IMR-90 (cell line): ENCODE measurements around the gene RBFOX2. TPM values are rescaled to one million over a fixed set of nuclear protein-coding genes. Genes with fewer than 3 reads are reported as not detected.

Experiments used
- ATAC-seq: fragments of 200-7000 bp; cut with Tn5 transposase; 2 replicates; pipeline ENCODE4 v1.9.1; 2020; ENCODE audit warnings: low read depth, mild to moderate bottlenecking, moderate library complexity
- BruUV-seq: library from RNA; stranded (reverse); fragments of 400-500 nt; replicated peaks from 2 replicates; lab custom pipeline; 2021; lab: Mats Ljungman, UMichigan
- CTCF ChIA-PET: fragments of 300-600 bp; formaldehyde crosslinking; extraction: SDS; loops from one replicate; lab custom pipeline; 2021; ENCODE audit warnings: antibody characterized with exemption; lab: Yijun Ruan, JAX
- POLR2A ChIA-PET: fragments of 300-600 bp; sonication (Branson Sonifier 250); formaldehyde crosslinking; loops from one replicate; lab custom pipeline; 2022; ENCODE audit warnings: antibody characterized with exemption; ENCODE audit not compliant: unreplicated experiment; lab: Charles Lee
- DNase-seq: peaks from one replicate; pipeline ENCODE4 v3.0.0; 2013
- H2AFZ ChIP-seq: replicated peaks from 2 replicates; pipeline ENCODE3; 2013; ENCODE audit warnings: low read length, mild to moderate bottlenecking; ENCODE audit not compliant: poor library complexity
- H2AK5ac ChIP-seq: 2 replicates; pipeline ENCODE4 v1.6.1; 2013; ENCODE audit warnings: low read depth, low read length, inconsistent platforms
- H2AK9ac ChIP-seq: replicated peaks from 2 replicates; pipeline ENCODE3; 2013; ENCODE audit warnings: mild to moderate bottlenecking, low read depth, low read length, moderate library complexity; ENCODE audit not compliant: poor library complexity
- H2BK120ac ChIP-seq: 2 replicates; pipeline ENCODE4 v1.6.1; 2013; ENCODE audit warnings: low read depth, low read length, inconsistent platforms
- H2BK15ac ChIP-seq: 3 replicates; pipeline ENCODE4 v1.6.1; 2013; ENCODE audit warnings: low read depth, low read length, inconsistent platforms
- H2BK20ac ChIP-seq: 2 replicates; pipeline ENCODE4 v1.6.1; 2013; ENCODE audit warnings: low read depth, mild to moderate bottlenecking, inconsistent platforms, low read length, moderate library complexity
- H2BK5ac ChIP-seq: 2 replicates; pipeline ENCODE4 v1.6.1; 2013; ENCODE audit warnings: mild to moderate bottlenecking, low read depth, low read length, inconsistent platforms; ENCODE audit not compliant: poor library complexity, severe bottlenecking
- H3K14ac ChIP-seq: replicated peaks from 2 replicates; pipeline ENCODE4 v1.6.1; 2013; ENCODE audit warnings: low read depth, low read length, inconsistent platforms
- H3K18ac ChIP-seq: 2 replicates; pipeline ENCODE4 v1.6.1; 2013; ENCODE audit warnings: low read depth, low read length, control low read depth
- H3K23ac ChIP-seq: 2 replicates; pipeline ENCODE4 v1.6.1; 2013; ENCODE audit warnings: low read depth, low read length, inconsistent platforms
- H3K27ac ChIP-seq: 2 replicates; pipeline ENCODE4 v1.5.1; 2013; ENCODE audit warnings: mild to moderate bottlenecking, control low read depth, low read length; ENCODE audit not compliant: insufficient read depth
- H3K27me3 ChIP-seq: 2 replicates; pipeline ENCODE4 v1.6.1; 2013; ENCODE audit warnings: low read length; ENCODE audit not compliant: control insufficient read depth, insufficient read depth
- H3K36me3 ChIP-seq: 2 replicates; pipeline ENCODE4 v1.6.1; 2013; ENCODE audit warnings: low read length, mixed read lengths; ENCODE audit not compliant: control insufficient read depth, insufficient read depth
- H3K4ac ChIP-seq: 2 replicates; pipeline ENCODE4 v1.6.1; 2013; ENCODE audit warnings: low read depth, low read length, inconsistent platforms
- H3K4me1 ChIP-seq: 2 replicates; pipeline ENCODE4 v1.6.1; 2013; ENCODE audit warnings: low read length, mixed read lengths; ENCODE audit not compliant: control insufficient read depth, insufficient read depth
- H3K4me2 ChIP-seq: 2 replicates; pipeline ENCODE4 v1.6.1; 2013; ENCODE audit warnings: low read depth, mild to moderate bottlenecking, control low read depth, low read length, moderate library complexity
- H3K4me3 ChIP-seq: 2 replicates; pipeline ENCODE4 v1.5.1; 2013; ENCODE audit warnings: low read depth, mild to moderate bottlenecking, control low read depth, low read length, moderate library complexity; ENCODE audit not compliant: insufficient read depth
- H3K56ac ChIP-seq: 2 replicates; pipeline ENCODE4 v1.6.1; 2013; ENCODE audit warnings: low read length, inconsistent platforms; ENCODE audit not compliant: insufficient read depth; ENCODE audit errors: extremely low read depth
- H3K79me1 ChIP-seq, 2 experiments: 2 replicates each; pipeline ENCODE4 v1.6.1; 2013; ENCODE audit warnings: low read length in 2 of 2, inconsistent platforms in 1 of 2, low read depth in 1 of 2
- H3K9ac ChIP-seq: 2 replicates; pipeline ENCODE4 v1.6.1; 2013; ENCODE audit warnings: low read depth, low read length, control low read depth
- H3K9me1 ChIP-seq: 2 replicates; pipeline ENCODE4 v1.6.1; 2013; ENCODE audit warnings: low read length, inconsistent platforms; ENCODE audit not compliant: insufficient read depth
- H3K9me3 ChIP-seq: 2 replicates; pipeline ENCODE4 v1.6.1; 2013; ENCODE audit warnings: low read length; ENCODE audit not compliant: control insufficient read depth, insufficient read depth
- H4K20me1 ChIP-seq: 2 replicates; pipeline ENCODE4 v1.6.1; 2013; ENCODE audit warnings: low read length, inconsistent platforms; ENCODE audit not compliant: insufficient read depth
- H4K5ac ChIP-seq: 2 replicates; pipeline ENCODE4 v1.6.1; 2013; ENCODE audit warnings: mild to moderate bottlenecking, low read depth, low read length, control low read depth
- H4K8ac ChIP-seq, 2 experiments: 2 replicates each; pipeline ENCODE4 v1.6.1; 2013; ENCODE audit warnings: low read depth in 2 of 2, low read length in 2 of 2, control low read depth in 1 of 2, inconsistent platforms in 1 of 2
- H4K91ac ChIP-seq: 2 replicates; pipeline ENCODE4 v1.6.1; 2013; ENCODE audit warnings: low read depth, low read length, inconsistent platforms; ENCODE audit not compliant: insufficient read depth
- BHLHE40 ChIP-seq: fragments of 150-350 bp; IDR thresholded peaks from 2 replicates; pipeline ENCODE4 v1.6.1; 2016; ENCODE audit warnings: mild to moderate bottlenecking, low read depth, low read length
- FOS ChIP-seq: fragments of 150-350 bp; IDR thresholded peaks from 2 replicates; pipeline ENCODE4 v1.6.1; 2016; ENCODE audit warnings: low read depth, low read length
- MAFK ChIP-seq: IDR thresholded peaks from 2 replicates; pipeline ENCODE4 v1.6.1; 2012; ENCODE audit warnings: low read depth, low read length, improper control_type of control experiment
- MXI1 ChIP-seq: IDR thresholded peaks from 2 replicates; pipeline ENCODE4 v1.6.1; 2012; ENCODE audit warnings: low read depth, mild to moderate bottlenecking, low read length, moderate library complexity, borderline replicate concordance
- NFE2L2 ChIP-seq: fragments of 150-350 bp; IDR thresholded peaks from 2 replicates; pipeline ENCODE4 v1.6.1; 2016; ENCODE audit warnings: low read depth, mild to moderate bottlenecking, low read length
- POLR2A ChIP-seq: IDR thresholded peaks from 2 replicates; pipeline ENCODE4 v1.6.1; 2012; ENCODE audit warnings: mild to moderate bottlenecking, low read depth, low read length
- RAD21 ChIP-seq: IDR thresholded peaks from 2 replicates; pipeline ENCODE4 v1.6.1; 2012; ENCODE audit warnings: low read length, improper control_type of control experiment
- RCOR1 ChIP-seq: IDR thresholded peaks from 2 replicates; pipeline ENCODE4 v1.6.1; 2012; ENCODE audit warnings: mild to moderate bottlenecking, low read length, improper control_type of control experiment; ENCODE audit not compliant: insufficient replicate concordance
- SMC3 ChIP-seq: fragments of 150-350 bp; IDR thresholded peaks from 2 replicates; pipeline ENCODE4 v1.6.1; 2016; ENCODE audit warnings: low read depth, mild to moderate bottlenecking, antibody characterized with exemption, low read length, moderate library complexity
- USF2 ChIP-seq: fragments of 150-350 bp; IDR thresholded peaks from 2 replicates; pipeline ENCODE4 v1.6.1; 2017; ENCODE audit warnings: mild to moderate bottlenecking, antibody characterized with exemption, low read length, low read depth
- WGBS, 2 experiments: methylation state at CpG; one replicate each; pipeline versions ENCODE4 v1.1.5 to v1.1.7; 2013; ENCODE audit warnings: missing lambda C conversion rate in 2 of 2; ENCODE audit not compliant: insufficient read length in 1 of 2; ENCODE audit errors: extremely low coverage in 2 of 2; 5-methylcytosine and 5-hydroxymethylcytosine counted together
- dilution Hi-C: fragments of 300-500 bp; cut with HindIII; formaldehyde crosslinking; loops from one replicate; pipeline ENCODE4 v1.14.3; 2018; ENCODE audit warnings: low sequenced_read_pairs; ENCODE audit not compliant: unreplicated experiment
- in situ Hi-C: fragments of 300-500 bp; cut with MboI; formaldehyde crosslinking; loops from 3 replicates; pipeline ENCODE4 v1.14.3; 2019; ENCODE audit warnings: low sequenced_read_pairs, inconsistent platforms, mixed read lengths
- intact Hi-C: fragments of 100-400 bp; cut with micrococcal nuclease; formaldehyde crosslinking; loops from 2 replicates; pipeline ENCODE4 v1.10.0; 2022
- polyA plus RNA-seq, 3 experiments: library from polyadenylated mRNA; depleted of rRNA; stranded (reverse); fragments of >200 nt; gene quantifications; 2 replicates each; pipeline ENCODE4 v1.2.3, GENCODE V29; 2012; ENCODE audit warnings: low replicate concordance in 1 of 3
- total RNA-seq: library from RNA; depleted of rRNA; stranded (reverse); fragments of >200 nt; gene quantifications from 2 replicates; pipeline ENCODE4 v1.2.3, GENCODE V29; 2012
- TF ChIP-seq, protein P1 (sequence below): fragments of 150-350 bp; IDR thresholded peaks from 2 replicates; pipeline ENCODE4 v1.6.1; 2016; ENCODE audit warnings: low read depth, mild to moderate bottlenecking, low read length, moderate library complexity, borderline replicate concordance

Gene RBFOX2
- total and polyA plus RNA-seq, 2 of the 4 experiments (the other 2 are of a cell fraction), result 146 to 178 TPM

- peaks cover 41% of the 10 kb centered on the region for H4K20me1 ChIP-seq
- H3K4me2 ChIP-seq, result no peak overlapping the region
- no peak overlapping the region for H2BK5ac ChIP-seq
- DNase-seq, result no peak
- WGBS, 2 experiments, result no CpG with 5 or more reads among the region's 3 CpGs
- H3K9me1 ChIP-seq, result peaks cover 15% of the 10 kb centered on the region
- H3K56ac ChIP-seq, result no peak overlapping the region
- H2BK20ac ChIP-seq, result no peak overlapping the region
- CTCF ChIA-PET, result interaction anchor here (0.8 to 1.4 kb wide), 2 partner anchors 13 to 291 kb away, joined by 3 to 4 read pairs; no protein-coding TSS in a partner anchor
- no peaks in the 10 kb centered on the region for H3K27me3 ChIP-seq
- no peak overlapping the region for H2AK5ac ChIP-seq
- H4K8ac ChIP-seq, result no peak overlapping the region
- BruUV-seq, result no TSS peak
- H3K4me3 ChIP-seq, result no peak overlapping the region
- dilution Hi-C loops (no loop called here), in situ Hi-C loops (no loop called here), intact Hi-C loops (loop anchor here (5.0 kb wide), 1 partner anchor 566 kb away; no protein-coding TSS in a partner anchor)
- H3K9me3 ChIP-seq, result no peaks in the 10 kb centered on the region
- no peak for TF ChIP-seq FOS
- no peak for TF ChIP-seq SMC3
- no peak for TF ChIP-seq MXI1
- TF ChIP-seq POLR2A, result no peak
- TF ChIP-seq, protein P1, sequence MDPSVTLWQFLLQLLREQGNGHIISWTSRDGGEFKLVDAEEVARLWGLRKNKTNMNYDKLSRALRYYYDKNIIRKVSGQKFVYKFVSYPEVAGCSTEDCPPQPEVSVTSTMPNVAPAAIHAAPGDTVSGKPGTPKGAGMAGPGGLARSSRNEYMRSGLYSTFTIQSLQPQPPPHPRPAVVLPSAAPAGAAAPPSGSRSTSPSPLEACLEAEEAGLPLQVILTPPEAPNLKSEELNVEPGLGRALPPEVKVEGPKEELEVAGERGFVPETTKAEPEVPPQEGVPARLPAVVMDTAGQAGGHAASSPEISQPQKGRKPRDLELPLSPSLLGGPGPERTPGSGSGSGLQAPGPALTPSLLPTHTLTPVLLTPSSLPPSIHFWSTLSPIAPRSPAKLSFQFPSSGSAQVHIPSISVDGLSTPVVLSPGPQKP, result no peak
- TF ChIP-seq MAFK, result no peak
- no peak for TF ChIP-seq USF2
- no peak for TF ChIP-seq RCOR1
- TF ChIP-seq BHLHE40, result no peak
- TF ChIP-seq NFE2L2, result no peak
- TF ChIP-seq RAD21, result no peak
- H4K91ac ChIP-seq, result no peak overlapping the region
- no peak overlapping the region for H3K9ac ChIP-seq
- no peak overlapping the region for H3K4ac ChIP-seq
- H4K5ac ChIP-seq, result no peak overlapping the region
- no peak overlapping the region for H3K18ac ChIP-seq
- H2BK120ac ChIP-seq, result no peak overlapping the region
- POLR2A ChIA-PET, result no interaction called here
- peaks cover 37 to 89% of the 10 kb centered on the region in 2 experiments for H3K79me1 ChIP-seq
- H2BK15ac ChIP-seq, result no peak overlapping the region
- no peak overlapping the region for H3K14ac ChIP-seq
- H3K4me1 ChIP-seq, result peaks cover 13% of the 10 kb centered on the region
- H3K23ac ChIP-seq, result no peak overlapping the region
- no peak overlapping the region for H3K27ac ChIP-seq
- H2AFZ ChIP-seq, result no peak overlapping the region
- H2AK9ac ChIP-seq, result no peak overlapping the region
- no peak for ATAC-seq
- H3K36me3 ChIP-seq, result no peaks in the 10 kb centered on the region
Observed at GRCh38 chr22:35918456-35918855, 110.2 kb downstream of the RBFOX2 start.
